Measurements from ENCODE around the gene GLDN.

GRCh38 chr15:51346136-51346535 is 4.7 kb downstream of the GLDN start:
- TF ChIP-seq CTCF (IDR thresholded peaks at IDR 0.05), result no peak
- TF ChIP-seq ZFX (IDR thresholded peaks at IDR 0.05; ENCODE audit: borderline replicate concordance), result no peak

Measured in 22Rv1 (cell line).